HG03060 (cell line): ENCODE data around the gene S1PR2.
A peak's percentile ranks its signal among the peaks of the same experiment; 100 is the strongest.
"Not testable (repeated sequence)": the region's sequence is repeated elsewhere in the genome, so short reads cannot be mapped to it uniquely, and the experiment has no call there.

Source experiments
- ATAC-seq: cut with Tn5 transposase; IDR thresholded peaks from one replicate; pipeline ENCODE4 v1.9.1; 2021; ENCODE audit warnings: low read depth, moderate number of reproducible peaks; ENCODE audit not compliant: unreplicated experiment

S1PR2 gene

GRCh38 chr19:10194500-10195198 lies 36.5 kb downstream of the S1PR2 start, which contains the start of gene DNMT1:
DNMT1 (minus strand) TSS chr19:10194953; CDS start chr19:10194899, 54 bp downstream.
- peak; percentile 76 for ATAC-seq

GRCh38 chr19:10193790-10194499 lies 37.2 kb downstream of the S1PR2 start:
- no peak for ATAC-seq

GRCh38 chr19:10192922-10193321 lies 38.2 kb downstream of the S1PR2 start:
- ATAC-seq, result no peak

GRCh38 chr19:10191347-10191746 lies 39.8 kb downstream of the S1PR2 start:
- ATAC-seq, result no peak

GRCh38 chr19:10190026-10190425 lies 41.1 kb downstream of the S1PR2 start:
- ATAC-seq, result no peak

GRCh38 chr19:10189616-10190015 lies 41.5 kb downstream of the S1PR2 start:
- no peak for ATAC-seq

- no peak for ATAC-seq
Measured at GRCh38 chr19:10187315-10187714, 43.8 kb downstream of the S1PR2 start.

GRCh38 chr19:10184636-10185035 lies 46.5 kb downstream of the S1PR2 start:
- ATAC-seq, result no peak

- no peak for ATAC-seq
Measured at GRCh38 chr19:10183926-10184325, 47.2 kb downstream of the S1PR2 start.

- no peak for ATAC-seq
Measured at GRCh38 chr19:10182847-10183246, 48.3 kb downstream of the S1PR2 start.

- no peak for ATAC-seq
Measured at GRCh38 chr19:10182076-10182475, 49.1 kb downstream of the S1PR2 start.

- ATAC-seq, result no peak
Measured at GRCh38 chr19:10180459-10180858, 50.7 kb downstream of the S1PR2 start.

GRCh38 chr19:10180024-10180423 lies 51.1 kb downstream of the S1PR2 start:
- not testable (repeated sequence) for ATAC-seq

- no peak for ATAC-seq
Measured at GRCh38 chr19:10173527-10173926, 57.6 kb downstream of the S1PR2 start.
